Renal cortex interstitium (tissue), 11 donors: Measurements from ENCODE around the gene AP3B1. TPM values are rescaled to one million over a fixed set of nuclear protein-coding genes. Genes with fewer than 3 reads are reported as not detected.
A peak's percentile ranks its signal among the peaks of the same experiment; 100 is the strongest.

Source experiments
- DNase-seq, 11 donors: peaks; one replicate each; pipeline ENCODE4 v3.0.0-alpha.2; 2013; ENCODE audit warnings: low read depth in 9 of 11, low spot score in 4 of 11; ENCODE audit errors: extremely low read depth in 1 of 11
- polyA plus RNA-seq, 3 donors: library from polyadenylated mRNA; unstranded; fragments of 120-200 nt; gene quantifications; one replicate each; pipeline ENCODE4 v1.2.1, GENCODE V29; 2013; ENCODE audit not compliant: insufficient read length in 3 of 3

Gene AP3B1
- polyA plus RNA-seq, 3 donors, result 61.2 to 81.5 (median 69.9) TPM

DNA sequence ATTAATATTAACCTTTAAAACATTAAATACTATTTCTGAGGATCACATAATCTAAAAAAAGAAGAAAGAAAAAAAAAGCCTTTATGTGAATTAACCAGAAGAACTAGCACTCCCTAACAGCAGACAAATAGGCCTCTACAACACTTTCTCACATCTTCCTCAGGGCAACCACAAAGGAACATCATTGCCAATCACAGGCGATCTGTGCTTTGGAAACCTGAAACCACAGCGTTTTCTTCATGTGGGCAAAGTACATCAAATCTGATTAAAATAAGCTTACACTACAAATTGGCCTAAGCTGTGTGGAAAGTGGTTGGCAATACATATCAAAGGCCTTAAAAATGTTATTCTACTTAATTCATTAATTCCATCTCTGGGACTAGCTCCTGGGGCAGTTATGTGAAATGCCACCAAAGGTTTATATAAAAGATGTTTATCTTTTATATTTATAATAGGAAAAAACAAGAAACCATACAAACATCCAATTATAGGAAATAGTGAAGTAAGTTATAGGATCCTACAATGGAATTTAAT is 333.6 kb downstream of the AP3B1 start:
- DNase-seq, result no peak

DNA sequence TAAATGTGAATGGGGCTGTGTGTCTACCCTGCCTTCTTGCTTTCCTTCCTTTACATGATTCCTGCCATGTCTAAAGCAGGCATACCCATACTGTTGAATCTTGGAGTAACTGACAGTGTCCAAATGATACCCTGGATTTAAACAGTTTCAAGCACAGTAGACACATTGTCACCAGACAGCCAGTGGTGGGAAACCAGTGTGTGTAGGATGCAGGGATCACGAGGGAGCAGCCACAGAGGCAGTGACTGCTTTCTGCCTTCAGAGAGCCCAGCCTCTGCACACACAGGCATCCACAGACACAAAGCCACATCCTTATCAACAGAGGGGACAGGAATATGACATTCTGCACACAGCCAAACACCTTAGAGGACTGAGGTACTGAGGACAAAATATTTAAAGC is 334.2 kb downstream of the AP3B1 start:
- DNase-seq, result no peak

DNA sequence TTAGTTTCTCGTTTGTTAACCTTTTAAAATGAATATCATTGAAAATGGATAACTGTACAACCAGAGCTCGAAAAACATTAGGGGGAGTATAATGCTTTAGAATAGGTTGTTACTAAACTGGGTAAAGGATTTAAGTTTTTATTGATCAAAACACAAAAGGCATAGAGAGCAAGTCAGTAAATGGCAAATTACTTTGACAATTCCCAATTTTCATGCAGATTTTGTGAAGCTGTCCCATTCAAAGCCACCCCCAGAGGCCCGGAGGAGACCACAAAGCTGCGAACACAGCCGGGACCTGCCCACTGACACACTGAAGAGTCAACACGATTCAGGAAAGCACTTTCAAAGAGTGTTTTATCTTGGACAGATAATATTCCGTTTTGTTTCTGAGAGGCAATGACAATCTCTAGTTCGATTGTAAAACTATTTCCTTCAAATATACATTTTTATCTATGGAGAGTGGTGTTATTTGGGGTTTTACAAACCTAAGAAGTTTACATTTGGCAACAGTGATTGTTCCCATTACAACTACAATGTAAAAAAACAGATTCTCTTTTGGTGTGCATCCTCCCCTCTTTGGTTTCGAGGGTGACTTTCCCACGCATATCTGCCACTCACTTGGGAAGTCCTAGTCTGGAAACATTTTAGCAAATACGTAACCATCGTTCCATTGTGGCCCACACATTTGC is 335.7 kb downstream of the AP3B1 start:
- DNase-seq, result no peak

DNA sequence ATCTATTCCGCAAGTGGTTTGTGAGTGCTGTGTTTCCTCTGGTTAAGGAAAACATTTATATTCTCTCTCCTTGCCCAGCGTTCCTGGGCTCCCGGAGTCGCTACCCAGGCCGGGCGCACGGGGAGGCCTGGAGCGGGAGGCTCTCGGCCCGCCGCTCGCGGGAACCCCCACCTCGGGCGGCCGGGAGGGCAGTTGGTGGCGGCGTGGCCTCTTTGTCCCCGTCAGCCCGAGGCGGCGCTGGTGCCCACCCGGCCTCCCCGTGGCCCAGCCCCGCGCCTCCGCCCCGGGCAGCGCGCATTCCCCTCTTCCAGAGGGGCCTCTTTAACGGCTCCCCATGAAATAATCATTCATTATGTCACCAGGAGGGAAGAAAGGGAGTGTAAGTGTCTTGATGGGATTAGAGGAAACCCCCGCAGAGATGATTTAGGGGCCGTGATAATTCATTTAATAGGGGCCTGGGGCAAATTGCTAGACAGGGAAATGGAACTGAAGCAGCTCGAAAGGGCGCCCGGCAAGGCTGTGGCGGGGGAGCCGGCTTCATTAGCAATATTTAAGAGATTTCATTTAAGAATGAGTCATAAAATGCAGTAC is 336.5 kb downstream of the AP3B1 start:
- DNase-seq, result peak in 2 of 11 donors; percentile 29 to 37

DNA sequence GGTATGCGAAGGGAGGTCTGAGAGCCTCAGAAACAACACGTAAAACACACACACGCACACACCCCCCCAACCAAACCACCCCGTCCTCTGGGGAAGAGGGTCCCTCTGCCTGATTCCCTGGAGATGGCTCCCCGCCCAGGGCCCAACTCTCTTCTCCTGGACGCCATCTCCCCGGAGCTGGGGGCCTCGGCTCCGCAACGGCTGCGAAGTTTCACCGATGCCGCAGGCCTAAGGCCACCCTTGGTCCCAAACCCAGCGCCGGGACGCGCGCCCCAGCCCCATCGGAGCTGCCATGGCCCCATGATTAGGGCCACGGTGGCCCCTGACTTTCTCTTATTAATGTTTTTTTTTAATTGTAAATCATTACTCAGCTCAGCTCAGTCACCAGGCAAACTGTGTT is 337.0 kb downstream of the AP3B1 start:
- DNase-seq, result peak in 1 of 11 donors; percentile 8

DNA sequence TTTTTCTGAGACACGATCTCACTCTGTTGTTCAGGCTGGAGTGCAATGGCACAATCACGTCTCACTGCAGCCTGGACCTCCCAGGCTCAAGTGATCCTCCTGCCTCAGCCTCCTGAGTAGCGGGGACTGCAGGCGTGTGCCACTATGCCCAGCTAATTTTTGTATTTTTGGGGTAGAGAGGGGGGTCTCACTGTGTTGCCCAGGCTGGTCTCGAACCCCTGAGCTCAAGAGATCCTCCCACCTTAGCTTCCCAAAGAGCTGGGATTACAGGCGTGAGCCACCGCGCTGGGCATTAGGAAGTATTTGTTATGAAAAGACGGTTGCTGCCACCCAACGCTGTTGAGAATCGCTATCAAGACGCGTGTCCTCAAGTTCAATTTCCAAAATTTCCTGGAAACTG is 337.4 kb downstream of the AP3B1 start:
- DNase-seq, result no peak

DNA sequence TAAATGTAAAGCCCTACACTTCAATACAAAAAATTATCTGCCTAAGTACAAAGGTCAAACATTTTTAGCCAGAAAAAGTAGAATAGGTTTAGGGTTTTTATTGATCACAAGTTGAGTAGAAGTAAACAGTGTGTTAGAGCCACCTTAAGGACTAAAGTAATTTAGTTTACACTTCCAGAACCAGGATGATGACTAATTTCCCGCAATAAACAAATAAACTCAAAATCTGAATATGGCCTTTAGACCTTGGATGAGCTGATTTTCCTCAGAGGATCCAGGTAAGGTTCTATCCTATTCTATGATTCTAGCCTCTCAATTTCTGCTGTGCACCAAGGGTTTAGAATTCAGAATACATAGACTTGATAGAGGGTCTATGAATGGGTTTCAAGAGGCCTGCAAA is 338.9 kb downstream of the AP3B1 start:
- DNase-seq, result no peak

DNA sequence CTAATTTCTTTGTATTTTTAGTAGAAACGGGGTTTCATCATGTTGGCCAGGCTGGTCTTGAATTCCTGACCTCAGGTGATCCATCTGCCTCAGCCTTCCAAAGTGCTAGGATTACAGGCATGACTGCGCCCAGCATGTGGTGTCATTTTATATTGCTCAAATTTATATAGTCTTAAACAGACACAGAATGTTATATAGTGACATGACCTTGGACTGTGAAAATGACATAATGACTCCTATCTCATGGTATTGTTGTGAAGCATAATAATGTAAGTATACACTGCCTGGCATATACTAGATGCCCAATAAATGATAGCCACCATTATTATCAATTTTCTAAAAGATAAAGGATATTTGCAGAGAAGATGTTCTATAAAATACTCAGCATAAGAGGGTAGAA is 341.1 kb downstream of the AP3B1 start:
- no peak for DNase-seq

DNA sequence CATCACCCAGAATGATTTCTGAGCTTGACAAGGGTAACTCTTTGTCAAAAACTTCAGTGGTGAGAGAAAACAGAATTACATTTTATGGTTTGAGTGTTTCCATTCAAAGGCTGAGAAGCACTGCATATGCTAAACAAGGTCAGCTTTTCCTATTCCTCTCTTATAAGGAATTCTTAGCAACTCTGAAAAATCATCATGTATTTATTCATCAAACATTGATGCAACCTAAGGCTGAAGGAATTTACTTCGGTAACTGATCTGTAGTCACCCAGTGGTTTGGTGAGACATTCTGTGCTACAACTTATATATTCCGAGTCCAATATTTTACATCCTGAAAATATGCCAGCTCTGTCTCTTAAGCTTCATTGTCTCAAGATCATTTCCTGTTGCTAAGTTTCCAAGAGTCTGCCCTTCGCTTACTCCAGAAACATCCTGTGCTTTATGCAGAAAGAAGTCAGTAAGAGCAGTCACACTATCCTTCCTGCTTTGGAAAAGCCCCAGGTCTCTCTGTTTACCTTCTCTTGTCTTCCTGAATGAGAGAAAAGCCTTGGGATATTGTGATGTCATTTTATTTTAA is 341.8 kb downstream of the AP3B1 start:
- no peak for DNase-seq

Other genes with a start within 250 kb of the AP3B1 start
- 10 to 100 TPM; 46.5 to 60.8 (median 51.4) TPM for gene SCAMP1, start 65.9 kb upstream of the AP3B1 start, polyA plus RNA-seq